Measurements from ENCODE around the gene FSHR. TPM values are rescaled to one million over a fixed set of nuclear protein-coding genes. Genes with fewer than 3 reads are reported as not detected.

FSHR gene
- total and polyA plus RNA-seq, 7 experiments from 2014 or later = not detected

DNA sequence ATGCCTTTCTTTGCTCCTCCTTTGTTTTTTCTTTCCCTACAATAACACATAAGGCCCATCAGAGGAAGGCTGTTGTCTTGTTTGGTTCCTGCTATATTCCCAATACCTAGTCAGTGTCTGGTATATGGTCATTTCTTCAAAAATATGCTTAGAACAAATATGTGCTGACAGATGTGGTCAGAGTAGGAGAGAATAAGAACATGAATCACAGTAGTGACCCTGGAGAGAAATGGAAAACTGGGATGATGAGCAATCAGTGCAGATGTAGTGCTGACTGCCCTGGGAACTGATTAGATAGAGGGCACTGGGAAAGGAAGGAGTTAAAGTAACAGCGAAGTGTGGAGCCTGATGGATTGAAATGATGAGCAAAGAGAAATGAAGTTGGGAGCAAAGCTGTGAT lies 209.4 kb downstream of the FSHR start:
- no peak overlapping the region for H3K27ac ChIP-seq (ENCODE audit: low read depth, low read length)
- H3K27me3 ChIP-seq (ENCODE audit: control insufficient read depth in 2 of 2, insufficient read depth in 2 of 2, low read length in 2 of 2) = no peaks in the 10 kb centered on the region
- no peaks in the 10 kb centered on the region for H3K4me1 ChIP-seq (ENCODE audit: control insufficient read depth in 2 of 2, insufficient read depth in 2 of 2, low read length in 2 of 2)
- intact Hi-C loops (cut with micrococcal nuclease) = loop anchor here in 1 of 2 donors (5.0 kb wide), 1 partner anchor 343 kb away; no protein-coding TSS in a partner anchor
- ChIA-PET CTCF (interaction anchor here (0.7 kb wide), 1 partner anchor 200 kb away, joined by 3 read pairs; no protein-coding TSS in a partner anchor), POLR2A (no interaction called here)
- no peaks in the 10 kb centered on the region for H3K36me3 ChIP-seq (ENCODE audit: control insufficient read depth in 2 of 3, insufficient read depth in 3 of 3, low read length in 3 of 3)
- no peaks in the 10 kb centered on the region for H3K9me3 Mint-ChIP-seq
- no peak overlapping the region for H3K27ac Mint-ChIP-seq
- no peak overlapping the region for H3K4me3 Mint-ChIP-seq
- H3K4me3 ChIP-seq (ENCODE audit: low read length) = no peak overlapping the region
- no peak for DNase-seq
- peaks cover 0 to 13% (median 4%) of the 10 kb centered on the region in 5 donors for H3K27me3 Mint-ChIP-seq
- H3K4me1 Mint-ChIP-seq = no peaks in the 10 kb centered on the region
- H3K9me3 ChIP-seq (ENCODE audit: control insufficient read depth in 2 of 3, low read length in 3 of 3) = no peaks in the 10 kb centered on the region
- no peak for ATAC-seq
- H3K36me3 Mint-ChIP-seq = no peaks in the 10 kb centered on the region

DNA sequence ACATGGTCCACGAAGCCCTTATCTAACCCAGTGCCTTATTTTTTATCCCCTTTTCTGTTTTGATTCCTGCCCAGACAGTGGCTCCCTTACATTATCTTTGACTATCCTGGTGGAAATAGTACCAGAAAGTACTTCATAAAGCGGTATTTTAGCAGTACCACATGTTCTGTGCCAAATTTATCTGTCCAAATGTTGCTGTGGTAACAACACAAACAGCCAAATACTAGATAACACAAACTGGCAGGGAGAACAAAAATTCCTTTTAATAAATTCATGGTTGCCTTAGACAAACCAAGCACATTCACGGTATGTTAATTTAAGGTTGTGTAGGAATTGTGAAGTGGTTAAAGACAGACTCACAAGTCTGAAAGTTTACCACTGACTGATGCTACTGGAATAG lies 210.9 kb downstream of the FSHR start:
- CTCF ChIA-PET = no interaction called here

DNA sequence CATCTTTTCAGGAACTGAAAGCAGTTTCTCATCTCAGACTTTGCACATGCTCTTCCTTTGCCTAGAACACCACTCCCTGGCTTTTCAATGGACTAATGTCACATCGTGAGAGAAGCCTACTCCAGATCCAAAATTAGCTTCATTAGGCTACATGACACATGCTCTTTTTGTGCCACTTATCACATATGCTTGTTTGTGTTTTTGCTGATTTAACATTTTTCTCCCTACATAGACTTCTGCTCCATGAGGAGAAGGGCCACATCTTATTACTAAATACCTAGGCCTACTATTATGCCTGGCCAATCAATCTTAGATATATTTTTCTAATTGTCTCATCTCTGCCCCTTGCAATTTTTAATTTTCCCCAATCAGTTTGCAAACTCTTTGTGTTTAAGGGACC lies 212.4 kb downstream of the FSHR start:
- POLR2A ChIA-PET = no interaction called here
- no peaks in the 10 kb centered on the region for H3K4me1 Mint-ChIP-seq
- Histone ChIP-seq H3K4me3 (ENCODE audit: low read length) (no peak overlapping the region), H3K27me3 (ENCODE audit: control insufficient read depth in 2 of 2, insufficient read depth in 2 of 2, low read length in 2 of 2) (no peaks in the 10 kb centered on the region), H3K27ac (ENCODE audit: low read depth, low read length) (no peak overlapping the region), H3K9me3 (ENCODE audit: control insufficient read depth in 2 of 3, low read length in 3 of 3) (no peaks in the 10 kb centered on the region), H3K4me1 (ENCODE audit: control insufficient read depth in 2 of 2, insufficient read depth in 2 of 2, low read length in 2 of 2) (no peaks in the 10 kb centered on the region), H3K36me3 (ENCODE audit: control insufficient read depth in 2 of 3, insufficient read depth in 3 of 3, low read length in 3 of 3) (no peaks in the 10 kb centered on the region)
- no peaks in the 10 kb centered on the region for H3K9me3 Mint-ChIP-seq
- no peak overlapping the region for H3K4me3 Mint-ChIP-seq
- no peak for ATAC-seq
- H3K36me3 Mint-ChIP-seq = no peaks in the 10 kb centered on the region
- H3K27me3 Mint-ChIP-seq = peaks cover 0 to 13% (median 8%) of the 10 kb centered on the region in 5 donors
- CTCF ChIA-PET = no interaction called here
- DNase-seq = no peak
- no peak overlapping the region for H3K27ac Mint-ChIP-seq
- intact Hi-C loops (cut with micrococcal nuclease) = no loop called here

More for the DNA sequence above, 210.9 kb downstream of the FSHR start:
- Mint-ChIP-seq H3K9me3 (no peaks in the 10 kb centered on the region), H3K27ac (no peak overlapping the region), H3K27me3 (peaks cover 0 to 10% (median 4%) of the 10 kb centered on the region in 5 donors), H3K4me3 (no peak overlapping the region), H3K4me1 (no peaks in the 10 kb centered on the region), H3K36me3 (no peaks in the 10 kb centered on the region)
- H3K27ac ChIP-seq (ENCODE audit: low read depth, low read length) = no peak overlapping the region
- POLR2A ChIA-PET = no interaction called here
- no peaks in the 10 kb centered on the region for H3K27me3 ChIP-seq (ENCODE audit: control insufficient read depth in 2 of 2, insufficient read depth in 2 of 2, low read length in 2 of 2)
- ATAC-seq = no peak
- intact Hi-C loops (cut with micrococcal nuclease) = no loop called here
- H3K4me3 ChIP-seq (ENCODE audit: low read length) = no peak overlapping the region
- H3K4me1 ChIP-seq (ENCODE audit: control insufficient read depth in 2 of 2, insufficient read depth in 2 of 2, low read length in 2 of 2) = no peaks in the 10 kb centered on the region
- DNase-seq = no peak
- H3K9me3 ChIP-seq (ENCODE audit: control insufficient read depth in 2 of 3, low read length in 3 of 3) = no peaks in the 10 kb centered on the region
- H3K36me3 ChIP-seq (ENCODE audit: control insufficient read depth in 2 of 3, insufficient read depth in 3 of 3, low read length in 3 of 3) = no peaks in the 10 kb centered on the region

DNA sequence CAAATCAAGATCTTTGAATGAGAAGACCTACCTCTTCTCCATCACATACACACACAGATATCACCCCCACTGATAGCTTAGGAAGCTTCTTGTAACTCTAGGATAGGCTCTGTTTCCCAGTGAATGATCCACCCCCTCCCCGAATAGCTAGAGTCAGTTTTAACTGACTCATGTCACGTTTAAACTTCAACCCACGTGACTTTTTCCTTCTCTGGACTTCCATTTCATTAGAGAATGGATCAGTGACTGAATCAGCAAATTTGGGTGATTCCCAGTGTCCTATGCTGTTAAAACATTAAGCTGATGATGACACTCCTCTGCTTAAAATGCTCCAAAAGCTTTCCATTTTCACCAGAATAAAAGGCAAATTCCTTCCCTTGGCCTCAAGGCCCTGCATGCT lies 212.9 kb downstream of the FSHR start:
- no peaks in the 10 kb centered on the region for H3K36me3 Mint-ChIP-seq
- H3K4me3 Mint-ChIP-seq = no peak overlapping the region
- ChIA-PET POLR2A (no interaction called here), CTCF (no interaction called here)
- H3K9me3 Mint-ChIP-seq = no peaks in the 10 kb centered on the region
- no peaks in the 10 kb centered on the region for H3K4me1 ChIP-seq (ENCODE audit: control insufficient read depth in 2 of 2, insufficient read depth in 2 of 2, low read length in 2 of 2)
- peaks cover 0 to 13% (median 8%) of the 10 kb centered on the region in 5 donors for H3K27me3 Mint-ChIP-seq
- H3K27ac Mint-ChIP-seq = no peak overlapping the region
- intact Hi-C loops (cut with micrococcal nuclease) = no loop called here
- H3K9me3 ChIP-seq (ENCODE audit: control insufficient read depth in 2 of 3, low read length in 3 of 3) = no peaks in the 10 kb centered on the region
- H3K4me1 Mint-ChIP-seq = no peaks in the 10 kb centered on the region
- ATAC-seq = no peak
- DNase-seq = no peak
- H3K27me3 ChIP-seq (ENCODE audit: control insufficient read depth in 2 of 2, insufficient read depth in 2 of 2, low read length in 2 of 2) = no peaks in the 10 kb centered on the region
- no peak overlapping the region for H3K27ac ChIP-seq (ENCODE audit: low read depth, low read length)
- no peaks in the 10 kb centered on the region for H3K36me3 ChIP-seq (ENCODE audit: control insufficient read depth in 2 of 3, insufficient read depth in 3 of 3, low read length in 3 of 3)
- no peak overlapping the region for H3K4me3 ChIP-seq (ENCODE audit: low read length)

DNA sequence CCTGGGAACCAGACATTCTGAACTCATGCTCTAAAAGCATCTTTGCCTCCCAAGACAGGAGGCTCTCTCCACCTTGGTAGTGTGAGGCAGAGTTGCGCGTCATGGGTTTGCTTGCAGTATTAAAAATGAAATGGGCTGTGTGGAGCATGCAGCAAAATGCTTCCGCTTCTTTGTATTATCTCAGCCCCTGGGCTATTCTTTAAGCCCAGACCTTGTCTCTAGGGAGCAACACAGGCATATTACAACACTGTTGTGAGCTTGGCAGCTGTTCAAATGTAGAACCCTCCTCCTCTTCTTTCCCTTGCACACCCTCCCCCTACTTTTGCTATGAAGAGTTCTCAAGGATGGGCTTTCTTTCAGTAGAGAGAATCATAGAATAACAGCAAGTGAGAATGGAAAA lies 213.7 kb downstream of the FSHR start:
- ChIA-PET POLR2A (no interaction called here), CTCF (no interaction called here)
- Histone ChIP-seq H3K4me1 (ENCODE audit: control insufficient read depth in 2 of 2, insufficient read depth in 2 of 2, low read length in 2 of 2) (no peaks in the 10 kb centered on the region), H3K27ac (ENCODE audit: low read depth, low read length) (no peak overlapping the region), H3K9me3 (ENCODE audit: control insufficient read depth in 2 of 3, low read length in 3 of 3) (no peaks in the 10 kb centered on the region), H3K36me3 (ENCODE audit: control insufficient read depth in 2 of 3, insufficient read depth in 3 of 3, low read length in 3 of 3) (no peaks in the 10 kb centered on the region), H3K4me3 (ENCODE audit: low read length) (no peak overlapping the region), H3K27me3 (ENCODE audit: control insufficient read depth in 2 of 2, insufficient read depth in 2 of 2, low read length in 2 of 2) (no peaks in the 10 kb centered on the region)
- H3K4me3 Mint-ChIP-seq = no peak overlapping the region
- no peak for DNase-seq
- intact Hi-C loops (cut with micrococcal nuclease) = no loop called here
- no peak for ATAC-seq
- no peaks in the 10 kb centered on the region for H3K9me3 Mint-ChIP-seq
- no peak overlapping the region for H3K27ac Mint-ChIP-seq
- H3K36me3 Mint-ChIP-seq = no peaks in the 10 kb centered on the region
- no peaks in the 10 kb centered on the region for H3K4me1 Mint-ChIP-seq
- peaks cover 0 to 13% (median 6%) of the 10 kb centered on the region in 5 donors for H3K27me3 Mint-ChIP-seq

DNA sequence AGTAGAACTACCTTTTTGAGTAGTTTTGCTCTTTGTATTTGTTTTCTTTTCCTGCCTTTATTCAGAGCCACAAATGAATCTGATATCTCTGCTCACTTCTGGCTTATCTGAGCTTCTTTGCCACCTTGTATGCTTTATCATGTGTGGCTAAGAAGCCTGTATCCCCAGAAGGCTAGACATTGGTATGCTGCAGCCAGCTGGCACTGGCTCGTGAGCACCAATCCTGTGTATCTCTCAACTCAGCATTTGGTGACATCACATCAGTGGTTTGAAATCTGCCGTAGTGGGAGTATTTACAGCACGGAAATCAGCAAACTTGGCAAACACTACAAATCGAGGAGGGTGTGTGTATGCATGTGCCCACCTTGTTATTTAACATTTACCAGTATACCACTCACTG lies 215.1 kb downstream of the FSHR start:
- no peaks in the 10 kb centered on the region for H3K9me3 ChIP-seq (ENCODE audit: control insufficient read depth in 2 of 3, low read length in 3 of 3)
- no peaks in the 10 kb centered on the region for H3K27me3 ChIP-seq (ENCODE audit: control insufficient read depth in 2 of 2, insufficient read depth in 2 of 2, low read length in 2 of 2)
- CTCF ChIA-PET = no interaction called here
- no peak overlapping the region for H3K27ac ChIP-seq (ENCODE audit: low read depth, low read length)
- H3K36me3 ChIP-seq (ENCODE audit: control insufficient read depth in 2 of 3, insufficient read depth in 3 of 3, low read length in 3 of 3) = no peaks in the 10 kb centered on the region
- no peak for DNase-seq
- H3K36me3 Mint-ChIP-seq = no peaks in the 10 kb centered on the region
- no peak overlapping the region for H3K27ac Mint-ChIP-seq
- no peaks in the 10 kb centered on the region for H3K9me3 Mint-ChIP-seq
- H3K4me1 ChIP-seq (ENCODE audit: control insufficient read depth in 2 of 2, insufficient read depth in 2 of 2, low read length in 2 of 2) = no peaks in the 10 kb centered on the region
- intact Hi-C loops (cut with micrococcal nuclease) = no loop called here
- POLR2A ChIA-PET = no interaction called here
- peaks cover 0 to 13% (median 5%) of the 10 kb centered on the region in 5 donors for H3K27me3 Mint-ChIP-seq
- H3K4me1 Mint-ChIP-seq = no peaks in the 10 kb centered on the region
- H3K4me3 ChIP-seq (ENCODE audit: low read length) = no peak overlapping the region
- H3K4me3 Mint-ChIP-seq = no peak overlapping the region
- no peak for ATAC-seq

GRCh38 chr2:48938231-48938630 lies 216.1 kb downstream of the FSHR start:
- intact Hi-C loops (cut with micrococcal nuclease) = no loop called here
- ATAC-seq (no peak), DNase-seq (no peak)
- no peaks in the 10 kb centered on the region for H3K27me3 ChIP-seq (ENCODE audit: control insufficient read depth in 2 of 2, insufficient read depth in 2 of 2, low read length in 2 of 2)
- ChIA-PET CTCF (no interaction called here), POLR2A (no interaction called here)
- H3K36me3 ChIP-seq (ENCODE audit: control insufficient read depth in 2 of 3, insufficient read depth in 3 of 3, low read length in 3 of 3) = no peaks in the 10 kb centered on the region
- Mint-ChIP-seq H3K4me3 (no peak overlapping the region), H3K36me3 (no peaks in the 10 kb centered on the region), H3K27ac (no peak overlapping the region), H3K9me3 (peaks cover 0 to 2% (median 0%) of the 10 kb centered on the region in 11 donors), H3K4me1 (no peaks in the 10 kb centered on the region), H3K27me3 (peaks cover 0 to 13% (median 7%) of the 10 kb centered on the region in 5 donors)
- H3K4me1 ChIP-seq (ENCODE audit: control insufficient read depth in 2 of 2, insufficient read depth in 2 of 2, low read length in 2 of 2) = no peaks in the 10 kb centered on the region
- H3K27ac ChIP-seq (ENCODE audit: low read depth, low read length) = no peak overlapping the region
- H3K9me3 ChIP-seq (ENCODE audit: control insufficient read depth in 2 of 3, low read length in 3 of 3) = no peaks in the 10 kb centered on the region
- H3K4me3 ChIP-seq (ENCODE audit: low read length) = no peak overlapping the region
